ENCODE measurements around the gene RPA1.
"Not testable (repeated sequence)": the region's sequence is repeated elsewhere in the genome, so short reads cannot be mapped to it uniquely, and the experiment has no call there.

Gene RPA1

GRCh38 chr17:1895479-1895878, 65.7 kb downstream of the RPA1 start:
- H3K36me3 ChIP-seq (ENCODE audit: control insufficient read depth, insufficient read depth, low read length) = peaks cover 23% of the 10 kb centered on the region
- H3K27ac ChIP-seq (ENCODE audit: insufficient read depth, low read depth, low read length, poor library complexity, severe bottlenecking); H3K9me3 ChIP-seq (ENCODE audit: control insufficient read depth, low read length); H3K4me1 ChIP-seq (ENCODE audit: control insufficient read depth, insufficient read depth, low read length); H3K27me3 ChIP-seq (ENCODE audit: control insufficient read depth, insufficient read depth, low read length, poor library complexity, severe bottlenecking); H3K4me3 ChIP-seq (ENCODE audit: insufficient read depth, low read depth, low read length): not testable (repeated sequence)
- WGBS, 2 experiments = 93 to 96% methylated on average over 10 to 11 of the region's 11 CpGs

GRCh38 chr17:1896243-1897104, 66.7 kb downstream of the RPA1 start:
- Histone ChIP-seq H3K27me3 (ENCODE audit: control insufficient read depth, insufficient read depth, low read length, poor library complexity, severe bottlenecking) (no peaks in the 10 kb centered on the region), H3K4me1 (ENCODE audit: control insufficient read depth, insufficient read depth, low read length) (no peaks in the 10 kb centered on the region), H3K36me3 (ENCODE audit: control insufficient read depth, insufficient read depth, low read length) (peaks cover 23% of the 10 kb centered on the region), H3K27ac (ENCODE audit: insufficient read depth, low read depth, low read length, poor library complexity, severe bottlenecking) (no peak overlapping the region), H3K9me3 (ENCODE audit: control insufficient read depth, low read length) (no peaks in the 10 kb centered on the region), H3K4me3 (ENCODE audit: insufficient read depth, low read depth, low read length) (no peak overlapping the region)
- WGBS, 2 experiments = 95% methylated on average over 25 of the region's 25 CpGs

DNA sequence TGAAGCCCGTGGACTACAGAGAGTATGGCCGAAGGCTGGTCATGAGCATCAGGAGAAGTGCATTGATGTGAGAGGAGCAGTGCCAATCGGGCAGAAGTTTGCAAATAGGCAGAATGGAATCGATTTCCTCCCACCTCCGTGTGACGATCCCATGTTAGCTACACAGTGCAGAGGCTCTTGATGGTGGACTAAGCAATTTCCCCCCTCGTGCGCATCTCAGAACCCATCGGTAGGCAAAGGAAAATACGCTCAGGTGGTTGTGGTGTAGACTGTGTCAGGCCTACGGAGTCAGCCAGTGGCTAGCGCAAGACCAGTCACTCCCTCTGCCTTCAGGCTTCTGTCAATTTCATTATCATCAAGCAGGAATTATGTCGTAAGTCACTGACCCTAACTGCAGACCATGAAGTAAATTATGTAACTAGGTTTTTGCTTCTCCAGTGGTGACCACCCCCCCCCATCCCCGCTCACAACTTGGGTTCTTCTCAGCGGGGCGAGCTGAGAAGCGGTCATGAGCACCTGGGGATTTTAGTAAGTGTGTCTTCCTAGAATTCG, 67.4 kb downstream of the RPA1 start:
- 92 to 93% methylated on average over 18 of the region's 18 CpGs for WGBS, 2 experiments
- Histone ChIP-seq H3K4me1 (ENCODE audit: control insufficient read depth, insufficient read depth, low read length) (no peaks in the 10 kb centered on the region), H3K36me3 (ENCODE audit: control insufficient read depth, insufficient read depth, low read length) (peaks cover 23% of the 10 kb centered on the region)

DNA sequence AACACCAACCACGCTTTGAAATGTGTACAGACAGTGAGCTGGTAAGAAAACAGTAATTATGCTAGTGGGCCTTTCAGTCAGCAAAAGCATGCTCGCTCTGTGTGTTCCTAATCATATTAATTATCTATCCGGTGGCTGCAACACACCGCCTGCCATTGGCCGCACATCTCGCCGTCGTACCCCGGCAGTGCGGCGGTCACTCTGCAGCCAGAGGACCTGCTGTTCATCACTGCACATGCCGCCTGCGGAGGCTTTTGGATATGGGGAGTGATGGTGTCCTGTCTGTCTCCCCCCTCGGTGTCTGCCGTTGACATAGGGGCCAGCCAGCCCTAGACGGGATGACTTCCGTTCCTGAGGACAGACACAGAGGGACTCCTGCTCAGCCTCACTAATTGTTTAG, 68.5 kb downstream of the RPA1 start:
- no peak overlapping the region for H3K4me3 ChIP-seq (ENCODE audit: insufficient read depth, low read depth, low read length)
- peaks cover 18% of the 10 kb centered on the region for H3K36me3 ChIP-seq (ENCODE audit: control insufficient read depth, insufficient read depth, low read length)
- WGBS, 2 experiments = 96 to 97% methylated on average over 17 of the region's 17 CpGs
- peaks cover 2% of the 10 kb centered on the region for H3K27me3 ChIP-seq (ENCODE audit: control insufficient read depth, insufficient read depth, low read length, poor library complexity, severe bottlenecking)
- H3K9me3 ChIP-seq (ENCODE audit: control insufficient read depth, low read length) = no peaks in the 10 kb centered on the region
- no peaks in the 10 kb centered on the region for H3K4me1 ChIP-seq (ENCODE audit: control insufficient read depth, insufficient read depth, low read length)
- H3K27ac ChIP-seq (ENCODE audit: insufficient read depth, low read depth, low read length, poor library complexity, severe bottlenecking) = no peak overlapping the region

More for the DNA sequence above, 67.4 kb downstream of the RPA1 start:
- Histone ChIP-seq H3K27ac (ENCODE audit: insufficient read depth, low read depth, low read length, poor library complexity, severe bottlenecking) (no peak overlapping the region), H3K27me3 (ENCODE audit: control insufficient read depth, insufficient read depth, low read length, poor library complexity, severe bottlenecking) (no peaks in the 10 kb centered on the region), H3K9me3 (ENCODE audit: control insufficient read depth, low read length) (no peaks in the 10 kb centered on the region), H3K4me3 (ENCODE audit: insufficient read depth, low read depth, low read length) (no peak overlapping the region)

DNA sequence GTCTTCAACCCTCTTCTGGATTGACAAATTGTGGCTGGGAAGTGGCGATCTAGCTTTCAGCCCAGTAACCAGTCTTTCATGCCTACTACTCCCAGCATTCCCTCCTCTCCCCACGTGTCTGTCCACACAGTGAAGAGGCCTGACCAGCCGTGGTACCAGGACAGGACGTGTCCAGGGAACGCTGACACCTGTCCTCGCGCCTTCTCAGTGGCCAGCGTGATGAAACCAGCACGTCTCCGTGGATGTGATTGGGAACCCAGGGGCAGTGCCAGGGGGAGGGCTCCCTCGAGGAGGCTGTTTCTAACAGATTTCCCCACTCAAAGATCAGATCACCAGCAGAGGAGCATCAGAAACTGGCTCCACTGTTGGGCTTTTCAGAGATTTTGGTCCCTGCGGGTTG, 69.1 kb downstream of the RPA1 start:
- Histone ChIP-seq H3K27ac (ENCODE audit: insufficient read depth, low read depth, low read length, poor library complexity, severe bottlenecking) (no peak overlapping the region), H3K27me3 (ENCODE audit: control insufficient read depth, insufficient read depth, low read length, poor library complexity, severe bottlenecking) (peaks cover 5% of the 10 kb centered on the region), H3K4me1 (ENCODE audit: control insufficient read depth, insufficient read depth, low read length) (no peaks in the 10 kb centered on the region), H3K4me3 (ENCODE audit: insufficient read depth, low read depth, low read length) (no peak overlapping the region), H3K9me3 (ENCODE audit: control insufficient read depth, low read length) (no peaks in the 10 kb centered on the region), H3K36me3 (ENCODE audit: control insufficient read depth, insufficient read depth, low read length) (peaks cover 18% of the 10 kb centered on the region)
- WGBS, 2 experiments = 95% methylated on average over 12 of the region's 12 CpGs

DNA sequence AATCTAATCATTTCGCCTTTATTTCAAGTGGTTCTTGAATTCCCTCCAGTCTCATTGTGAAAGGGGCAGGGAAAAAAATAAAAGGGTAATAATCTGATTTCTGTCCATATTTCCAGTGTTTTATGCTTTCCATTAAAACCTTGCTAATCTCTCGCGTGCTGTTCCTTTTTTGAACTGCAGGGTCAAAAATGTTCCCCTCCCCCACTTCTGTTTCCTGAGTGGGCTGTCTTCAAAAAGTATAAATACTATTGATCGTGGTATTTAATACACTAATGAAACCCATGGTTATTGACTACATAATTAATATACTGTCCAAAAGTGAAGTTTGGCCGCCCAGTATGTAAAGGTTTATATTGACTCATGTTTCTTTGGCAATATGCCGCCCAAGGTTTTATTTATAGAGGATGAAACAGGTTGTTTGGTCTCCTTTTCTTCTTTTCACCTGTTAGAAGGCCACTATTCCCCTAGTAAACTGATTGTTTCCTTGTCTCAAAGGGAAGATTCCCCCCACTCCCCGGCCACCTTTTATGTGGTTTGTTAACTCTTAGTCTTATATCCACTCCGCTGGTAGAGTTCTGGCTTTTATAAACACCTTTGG, 69.7 kb downstream of the RPA1 start:
- no peak overlapping the region for H3K4me3 ChIP-seq (ENCODE audit: insufficient read depth, low read depth, low read length)
- H3K27me3 ChIP-seq (ENCODE audit: control insufficient read depth, insufficient read depth, low read length, poor library complexity, severe bottlenecking) = peaks cover 11% of the 10 kb centered on the region
- H3K36me3 ChIP-seq (ENCODE audit: control insufficient read depth, insufficient read depth, low read length) = peaks cover 18% of the 10 kb centered on the region
- no peaks in the 10 kb centered on the region for H3K9me3 ChIP-seq (ENCODE audit: control insufficient read depth, low read length)
- 94 to 96% methylated on average over 7 to 8 of the region's 8 CpGs for WGBS, 2 experiments
- H3K27ac ChIP-seq (ENCODE audit: insufficient read depth, low read depth, low read length, poor library complexity, severe bottlenecking) = no peak overlapping the region
- no peaks in the 10 kb centered on the region for H3K4me1 ChIP-seq (ENCODE audit: control insufficient read depth, insufficient read depth, low read length)

DNA sequence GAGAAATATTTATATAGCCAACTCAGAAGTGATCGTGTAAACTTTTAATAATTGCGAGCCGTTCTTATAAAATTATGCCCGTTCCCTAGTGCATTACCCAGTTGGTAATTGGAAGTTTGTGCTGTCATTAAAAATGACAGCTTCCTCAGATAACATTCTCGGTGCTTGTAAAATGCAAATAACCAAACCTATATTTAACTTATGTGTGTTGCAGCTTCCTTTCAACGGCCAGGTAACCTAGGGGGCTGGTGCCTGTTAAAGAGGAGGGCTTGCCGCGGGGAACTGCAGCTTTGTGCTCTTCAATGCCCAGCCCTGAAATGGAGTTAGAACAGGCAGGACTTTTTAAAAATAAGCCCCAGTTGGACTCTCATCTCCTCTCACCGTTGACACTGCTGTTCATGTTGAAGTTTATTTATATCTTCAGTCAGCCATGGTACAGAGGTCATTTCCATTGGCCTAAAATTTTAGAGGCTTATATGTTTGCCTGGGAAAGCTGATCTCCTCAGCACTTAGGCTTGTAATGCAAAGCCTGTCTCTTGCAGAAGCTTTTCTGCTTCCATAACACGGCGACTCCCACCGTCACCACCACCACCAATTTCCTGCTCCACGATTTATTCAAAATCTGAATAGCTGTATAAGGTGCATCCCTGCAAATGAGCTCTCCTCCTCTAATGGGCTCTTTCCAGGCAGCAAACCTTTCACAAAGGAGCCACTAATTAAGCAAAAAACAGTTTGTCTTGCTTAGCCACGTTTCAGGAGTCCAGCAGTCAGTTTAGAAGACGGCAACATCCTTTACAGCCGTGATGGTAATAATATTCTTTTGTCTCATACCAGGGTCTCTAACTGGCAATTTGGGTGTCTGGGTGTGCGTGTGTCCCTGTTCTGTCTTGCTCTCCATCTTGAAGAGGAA, 74.7 kb downstream of the RPA1 start:
- Histone ChIP-seq H3K27ac (ENCODE audit: insufficient read depth, low read depth, low read length, poor library complexity, severe bottlenecking) (no peak overlapping the region), H3K4me3 (ENCODE audit: insufficient read depth, low read depth, low read length) (no peak overlapping the region), H3K27me3 (ENCODE audit: control insufficient read depth, insufficient read depth, low read length, poor library complexity, severe bottlenecking) (peaks cover 56% of the 10 kb centered on the region), H3K9me3 (ENCODE audit: control insufficient read depth, low read length) (no peaks in the 10 kb centered on the region), H3K4me1 (ENCODE audit: control insufficient read depth, insufficient read depth, low read length) (peaks cover 35% of the 10 kb centered on the region), H3K36me3 (ENCODE audit: control insufficient read depth, insufficient read depth, low read length) (no peaks in the 10 kb centered on the region)
- 82 to 83% methylated on average over 17 of the region's 17 CpGs for WGBS, 2 experiments

GRCh38 chr17:1905190-1905913, 75.5 kb downstream of the RPA1 start:
- Histone ChIP-seq H3K4me1 (ENCODE audit: control insufficient read depth, insufficient read depth, low read length) (peaks cover 43% of the 10 kb centered on the region), H3K9me3 (ENCODE audit: control insufficient read depth, low read length) (no peaks in the 10 kb centered on the region), H3K27ac (ENCODE audit: insufficient read depth, low read depth, low read length, poor library complexity, severe bottlenecking) (no peak overlapping the region), H3K27me3 (ENCODE audit: control insufficient read depth, insufficient read depth, low read length, poor library complexity, severe bottlenecking) (peaks cover 63% of the 10 kb centered on the region), H3K36me3 (ENCODE audit: control insufficient read depth, insufficient read depth, low read length) (no peaks in the 10 kb centered on the region), H3K4me3 (ENCODE audit: insufficient read depth, low read depth, low read length) (no peak overlapping the region)
- 56 to 60% methylated on average over 23 to 25 of the region's 25 CpGs for WGBS, 2 experiments

DNA sequence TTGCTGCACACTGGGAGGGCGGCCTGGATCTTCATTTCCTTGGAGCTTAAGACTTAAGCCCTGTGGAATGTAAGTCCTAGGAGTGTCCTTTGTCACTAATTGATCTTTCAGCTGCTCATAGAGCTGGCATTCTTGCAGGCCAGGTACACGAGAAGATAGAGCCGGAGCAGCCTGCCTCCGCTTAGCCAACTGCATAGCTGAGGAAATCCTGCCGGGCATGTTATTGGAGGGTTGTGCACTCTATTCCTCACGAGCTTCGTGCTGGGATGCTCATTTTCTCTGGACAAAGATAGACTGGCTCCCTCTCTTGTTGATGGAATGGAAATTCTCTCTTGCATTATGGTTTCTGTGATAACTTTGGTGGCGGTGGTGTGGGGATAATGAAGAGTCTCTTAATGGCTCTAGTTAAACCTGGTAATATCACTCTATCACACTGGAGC, 76.9 kb downstream of the RPA1 start:
- Histone ChIP-seq H3K4me1 (ENCODE audit: control insufficient read depth, insufficient read depth, low read length) (peaks cover 46% of the 10 kb centered on the region), H3K36me3 (ENCODE audit: control insufficient read depth, insufficient read depth, low read length) (no peaks in the 10 kb centered on the region), H3K27ac (ENCODE audit: insufficient read depth, low read depth, low read length, poor library complexity, severe bottlenecking) (no peak overlapping the region)

More for the DNA sequence above, 76.9 kb downstream of the RPA1 start:
- Histone ChIP-seq H3K9me3 (ENCODE audit: control insufficient read depth, low read length) (no peaks in the 10 kb centered on the region), H3K4me3 (ENCODE audit: insufficient read depth, low read depth, low read length) (no peak overlapping the region), H3K27me3 (ENCODE audit: control insufficient read depth, insufficient read depth, low read length, poor library complexity, severe bottlenecking) (peaks cover 67% of the 10 kb centered on the region)
- 53 to 61% methylated on average over 8 of the region's 8 CpGs for WGBS, 2 experiments

Data from ectodermal cell (in vitro differentiated cells).